ENCODE data around the gene SULT1A3.
"Not testable (repeated sequence)": the region's sequence is repeated elsewhere in the genome, so short reads cannot be mapped to it uniquely, and the experiment has no call there.

SULT1A3 gene

DNA sequence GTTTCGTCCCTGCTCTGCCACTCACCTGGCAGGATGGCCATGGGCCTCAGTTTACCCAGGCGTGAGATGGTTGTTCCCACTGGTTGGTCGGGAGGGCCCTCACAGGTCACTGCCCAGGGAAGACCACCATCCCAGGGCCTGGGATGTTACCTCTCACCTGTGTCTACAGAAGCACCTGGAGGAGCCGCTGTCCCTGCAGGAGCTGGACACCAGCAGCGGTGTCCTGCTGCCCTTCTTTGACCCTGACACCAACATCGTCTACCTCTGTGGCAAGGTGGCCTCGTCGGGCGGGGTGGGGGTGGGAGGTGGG lies 11.5 kb upstream of the SULT1A3 start:
- no peak for FAIRE-seq

DNA sequence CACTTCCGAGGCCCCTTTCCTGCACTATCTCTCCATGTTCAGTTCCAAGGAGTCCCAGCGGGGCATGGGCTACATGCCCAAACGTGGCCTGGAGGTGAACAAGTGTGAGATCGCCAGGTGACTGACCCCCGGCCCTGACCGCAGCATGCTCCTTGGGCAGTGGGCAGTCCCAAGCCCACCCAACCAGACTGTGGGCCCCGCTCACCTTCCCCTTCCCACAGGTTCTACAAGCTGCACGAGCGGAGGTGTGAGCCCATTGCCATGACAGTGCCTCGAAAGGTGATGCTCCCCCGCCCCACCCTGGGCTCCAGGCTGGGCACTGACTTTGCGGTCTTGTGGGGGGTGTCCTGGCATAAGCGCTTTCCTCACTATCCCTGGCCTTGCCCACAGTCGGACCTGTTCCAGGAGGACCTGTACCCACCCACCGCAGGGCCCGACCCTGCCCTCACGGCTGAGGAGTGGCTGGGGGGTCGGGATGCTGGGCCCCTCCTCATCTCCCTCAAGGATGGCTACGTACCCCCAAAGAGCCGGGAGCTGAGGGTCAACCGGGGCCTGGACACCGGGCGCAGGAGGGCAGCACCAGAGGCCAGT lies 11.0 kb upstream of the SULT1A3 start:
- no peak for FAIRE-seq

DNA sequence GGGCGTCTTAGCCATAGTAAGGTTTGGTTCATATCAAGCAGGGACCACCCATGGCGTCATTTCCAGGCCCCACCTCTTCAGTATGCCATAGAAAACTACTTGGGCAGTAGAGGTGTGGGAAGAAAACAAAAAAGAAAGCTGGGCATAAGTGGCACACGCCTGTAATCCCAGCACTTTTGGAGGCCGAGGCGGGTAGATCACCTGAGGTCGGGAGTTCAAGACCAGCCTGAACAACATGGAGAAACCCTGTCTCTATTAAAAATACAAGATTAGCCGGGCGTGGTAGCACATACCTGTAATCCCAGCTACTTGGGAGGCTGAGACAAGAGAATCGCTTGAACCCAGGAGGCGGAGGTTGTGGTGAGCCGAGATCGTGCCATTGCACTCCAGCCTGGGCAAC lies 7.9 kb upstream of the SULT1A3 start:
- FAIRE-seq = not testable (repeated sequence)

DNA sequence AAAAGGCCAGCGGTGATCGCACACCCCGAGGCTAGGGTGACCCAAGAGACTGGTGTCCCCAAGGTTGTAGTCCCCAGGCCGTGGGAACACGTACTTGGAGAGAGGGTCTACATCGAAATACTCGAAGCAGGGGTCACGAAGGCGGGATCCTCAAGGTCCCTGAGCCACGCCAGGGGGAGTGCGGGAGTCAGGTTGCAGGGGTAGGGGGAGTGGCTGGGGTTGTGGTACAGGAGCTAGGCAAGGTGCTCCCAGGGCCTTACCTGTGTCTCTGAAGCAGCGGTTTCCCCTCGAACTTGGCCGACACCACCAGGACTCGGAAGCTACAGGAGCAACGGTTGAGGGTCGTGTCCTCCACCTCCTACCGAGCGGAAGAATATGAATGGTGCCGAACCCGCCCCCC lies 6.0 kb upstream of the SULT1A3 start:
- not testable (repeated sequence) for FAIRE-seq

DNA sequence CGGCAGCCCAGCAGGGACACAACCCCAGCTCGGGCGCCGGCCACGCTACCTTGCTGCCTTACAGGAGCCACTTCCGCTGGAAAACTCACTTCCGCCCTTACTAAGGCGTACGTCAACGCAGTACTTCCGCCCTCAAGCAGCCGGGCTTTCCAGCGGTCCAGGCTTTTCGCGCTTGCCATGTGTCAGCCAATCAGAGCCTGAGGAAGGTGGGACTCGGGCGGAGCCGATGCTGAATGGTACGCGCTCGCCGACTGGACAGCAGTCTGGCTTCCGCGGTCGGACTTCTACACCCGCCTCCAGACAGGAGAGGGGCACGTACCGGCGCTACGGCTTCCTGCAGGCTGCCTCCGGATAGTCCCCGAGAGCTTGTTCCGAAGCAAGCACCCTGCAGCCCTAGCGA lies 5.4 kb upstream of the SULT1A3 start, which contains the start of the genes BOLA2B and SLX1A:
Gene BOLA2B, minus strand, starts transcription at position 52 of the 400 bp plus-strand sequence. CDS start 71 bp downstream, outside the sequence.
Gene SLX1A, plus strand, starts transcription at position 261 of the 400 bp plus-strand sequence. CDS start 210 bp downstream, outside the sequence.
- FAIRE-seq = peak; percentile 98

DNA sequence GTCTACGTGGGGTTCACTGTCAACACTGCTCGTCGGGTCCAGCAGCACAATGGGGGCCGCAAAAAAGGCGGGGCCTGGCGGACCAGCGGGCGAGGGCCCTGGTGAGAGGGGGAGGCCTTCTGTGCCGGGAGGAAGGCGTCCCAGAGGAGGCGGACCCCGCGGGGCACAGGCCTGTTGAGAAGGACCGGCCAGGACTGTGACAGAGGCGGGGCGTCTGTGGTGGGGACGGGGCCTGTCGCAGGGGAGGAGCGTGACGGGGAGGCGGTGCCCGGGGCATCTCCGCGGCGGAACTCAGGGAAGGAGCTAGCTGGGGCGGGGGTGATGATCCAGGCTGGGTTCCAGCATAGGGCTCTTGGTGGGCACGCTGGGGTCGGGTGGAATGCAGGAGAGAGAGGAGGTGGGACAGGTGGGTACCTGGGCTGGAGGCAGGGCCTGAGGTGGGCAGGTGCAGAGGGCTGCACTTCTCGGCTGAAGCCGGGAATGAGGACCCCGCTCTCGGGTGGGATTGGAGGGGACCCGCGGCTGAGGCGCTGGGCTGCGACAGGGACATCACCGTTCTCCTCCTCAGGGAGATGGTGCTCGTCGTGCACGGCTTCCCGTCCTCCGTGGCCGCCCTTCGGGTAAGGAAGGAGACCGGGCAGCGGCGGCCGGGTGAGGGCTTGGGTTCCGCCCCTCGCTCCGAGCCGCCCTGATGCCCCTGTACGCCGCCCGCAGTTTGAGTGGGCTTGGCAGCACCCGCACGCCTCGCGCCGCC lies 4.7 kb upstream of the SULT1A3 start:
- FAIRE-seq = not testable (repeated sequence)

DNA sequence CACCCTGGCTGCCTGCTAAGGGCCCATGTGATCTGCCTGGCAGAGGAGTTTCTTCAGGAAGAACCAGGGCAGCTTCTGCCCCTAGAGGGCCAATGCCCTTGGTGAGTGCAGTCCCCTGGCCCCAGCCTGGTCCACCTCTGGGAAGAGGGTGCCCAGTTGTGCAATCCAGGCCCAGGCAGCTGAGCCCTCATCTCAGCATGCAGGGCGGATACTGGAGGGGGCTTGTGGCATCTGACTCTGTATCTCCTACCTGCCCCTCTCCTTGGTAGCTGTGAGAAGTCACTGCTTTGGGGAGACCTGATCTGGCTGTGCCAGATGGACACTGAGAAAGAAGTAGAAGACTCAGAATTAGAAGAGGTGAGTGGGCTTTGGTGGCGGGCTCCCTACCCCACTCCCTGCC lies 2.1 kb upstream of the SULT1A3 start:
- FAIRE-seq = not testable (repeated sequence)

DNA sequence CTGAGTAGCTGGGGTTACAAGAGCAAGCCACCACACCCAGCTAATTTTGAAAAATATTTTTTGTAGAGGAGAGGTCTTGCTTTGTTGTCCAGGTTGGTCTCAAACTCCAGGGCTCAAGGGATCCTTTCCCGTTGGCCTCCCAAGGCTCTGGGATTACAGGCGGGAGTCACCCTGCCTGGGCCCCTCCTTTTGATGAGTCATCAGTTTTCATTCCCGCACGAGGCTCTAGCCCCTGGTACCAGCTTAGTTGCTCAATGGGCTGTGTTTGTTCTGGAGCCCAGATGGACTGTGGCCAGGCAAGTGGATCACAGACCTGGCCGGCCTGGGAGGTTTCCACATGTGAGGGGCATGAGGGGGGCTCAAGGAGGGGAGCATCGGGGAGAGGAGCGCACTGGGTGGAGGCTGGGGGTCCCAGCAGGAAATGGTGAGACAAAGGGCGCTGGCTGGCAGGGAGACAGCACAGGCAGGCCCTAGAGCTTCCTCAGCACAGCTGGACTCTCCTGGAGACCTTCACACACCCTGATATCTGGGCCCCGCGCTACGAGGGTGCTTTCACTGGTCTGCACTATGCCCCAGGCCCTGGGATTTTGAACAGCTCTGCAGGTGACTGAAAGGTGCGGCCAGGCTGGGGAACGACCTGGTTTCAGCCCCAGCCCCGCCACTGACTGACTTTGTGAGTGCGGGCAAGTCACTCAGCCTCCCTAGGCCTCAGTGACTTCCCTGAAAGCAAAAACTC lies 721 bp downstream of the SULT1A3 start:
- not testable (repeated sequence) for FAIRE-seq

DNA sequence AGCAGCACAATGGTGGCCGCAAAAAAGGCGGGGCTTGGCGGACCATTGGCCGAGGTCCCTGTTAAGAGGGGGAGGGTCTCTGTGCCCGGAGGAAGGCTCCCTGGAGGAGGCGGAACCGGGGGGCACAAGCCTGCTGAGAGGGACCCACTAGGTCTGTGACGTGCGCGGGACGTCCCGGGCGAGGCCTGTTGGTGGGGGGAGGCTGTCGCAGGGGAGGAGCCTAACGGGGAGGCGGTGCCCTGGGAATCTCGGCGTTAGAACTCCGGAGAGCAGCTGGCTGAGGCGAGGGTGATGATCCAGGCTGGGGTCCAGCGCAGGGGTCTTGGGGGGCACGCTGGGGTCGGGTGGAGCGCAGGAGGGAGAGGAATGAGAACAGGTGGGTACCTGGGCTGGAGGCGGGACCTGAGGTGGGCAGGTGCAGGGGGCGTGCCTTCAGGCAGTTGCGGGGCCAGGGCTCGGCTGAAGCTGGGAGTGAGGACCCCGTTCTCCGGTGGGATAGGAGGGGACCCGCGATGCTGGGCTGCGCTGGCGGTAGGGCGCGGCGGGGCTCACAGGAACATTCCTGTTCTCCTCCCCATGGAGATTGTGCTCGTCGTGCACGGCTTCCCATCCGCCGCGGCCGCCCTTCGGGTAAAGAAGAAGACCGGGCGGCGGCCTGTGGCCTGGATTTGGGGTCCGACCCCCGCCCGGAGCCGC lies 6.6 kb downstream of the SULT1A3 start:
- not testable (repeated sequence) for FAIRE-seq

DNA sequence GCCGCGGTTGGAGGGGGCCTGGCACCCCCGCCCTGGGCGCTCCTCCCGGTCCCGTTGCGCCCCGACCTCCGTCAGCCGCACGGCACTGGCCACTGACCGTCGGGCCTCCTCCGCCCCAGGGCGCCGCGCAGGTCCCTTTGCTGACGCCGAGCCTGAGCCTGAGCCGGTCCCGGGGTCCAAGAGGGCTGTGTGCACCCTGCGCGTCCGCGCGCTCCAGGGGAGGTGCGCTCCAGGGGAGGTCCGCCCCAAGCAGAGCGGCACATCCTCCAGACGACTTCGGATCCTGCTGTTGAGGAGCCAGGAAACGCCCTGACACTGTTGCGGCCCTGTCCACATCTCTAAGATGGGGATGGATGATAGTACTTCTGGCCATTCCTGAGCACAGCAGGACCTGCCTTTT lies 7.2 kb downstream of the SULT1A3 start:
- FAIRE-seq = not testable (repeated sequence)

DNA sequence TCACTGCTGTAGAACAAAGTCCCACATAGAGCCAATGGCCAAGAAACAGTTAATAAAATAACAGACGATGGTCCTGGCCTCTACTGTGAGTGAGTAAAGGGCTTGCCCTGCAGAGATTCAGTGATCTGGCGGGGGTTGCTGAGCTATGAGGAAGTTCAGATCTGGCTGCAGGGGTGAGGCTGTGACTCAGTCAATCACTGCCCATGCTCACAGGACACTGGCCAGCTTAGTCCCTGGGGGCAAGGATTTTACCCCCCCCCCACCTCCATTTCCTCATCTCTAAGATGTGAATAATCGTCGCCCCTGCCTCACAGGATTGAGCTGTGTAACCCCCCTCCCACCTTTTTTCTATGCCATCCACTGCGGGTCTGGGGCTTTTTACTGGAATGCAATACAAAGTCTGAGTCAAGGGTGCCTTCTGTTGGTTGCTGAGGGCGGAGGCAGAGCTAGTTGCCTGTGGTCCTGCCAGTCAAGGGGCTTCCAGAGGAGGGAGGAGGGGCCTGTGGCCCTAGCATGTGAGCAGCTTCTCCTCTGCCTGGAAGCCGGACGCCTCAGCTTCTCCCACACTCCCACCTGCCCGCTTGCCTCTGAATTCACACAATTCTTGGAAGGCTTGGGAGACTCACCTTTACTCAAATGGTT lies 8.1 kb downstream of the SULT1A3 start:
- FAIRE-seq = not testable (repeated sequence)

DNA sequence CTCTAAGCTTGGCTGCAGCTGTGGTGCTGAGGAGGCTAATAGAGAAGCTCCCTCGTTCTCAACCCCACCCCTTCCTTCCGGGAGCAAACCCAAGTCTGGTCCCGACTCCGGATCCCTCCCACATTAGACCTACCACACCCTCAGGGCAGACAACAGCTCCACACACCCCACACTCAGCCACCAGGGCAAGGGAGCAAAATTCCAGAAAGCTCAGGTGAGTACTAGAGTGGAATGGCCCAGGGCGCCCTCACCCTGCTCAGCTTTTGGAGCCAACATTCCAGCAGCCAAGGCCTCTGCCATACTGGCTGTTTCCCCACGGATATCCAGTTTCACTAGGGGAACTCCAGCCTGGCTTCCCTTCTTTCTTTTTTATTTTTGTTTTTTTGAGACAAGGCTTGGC lies 10.0 kb downstream of the SULT1A3 start:
- FAIRE-seq = not testable (repeated sequence)

DNA sequence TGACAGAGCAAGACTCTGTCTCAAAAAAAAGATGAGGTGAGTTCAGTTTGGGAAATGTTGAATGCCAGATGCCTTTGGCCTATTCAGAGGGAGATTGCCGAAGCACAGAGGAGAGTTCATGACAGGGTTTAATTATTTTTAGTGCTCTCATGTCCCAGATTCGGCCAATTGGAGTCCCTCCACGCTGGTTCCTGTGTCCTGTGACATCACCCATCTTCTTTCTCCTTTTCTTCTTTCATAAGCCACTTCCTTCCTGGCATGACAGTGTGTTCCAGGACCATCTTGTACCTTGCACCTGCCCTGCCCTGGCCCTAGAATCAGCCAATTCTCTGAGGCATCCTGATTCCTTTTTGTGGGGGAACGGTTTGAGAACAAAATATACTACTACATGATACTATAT lies 12.4 kb downstream of the SULT1A3 start:
- FAIRE-seq = not testable (repeated sequence)

DNA sequence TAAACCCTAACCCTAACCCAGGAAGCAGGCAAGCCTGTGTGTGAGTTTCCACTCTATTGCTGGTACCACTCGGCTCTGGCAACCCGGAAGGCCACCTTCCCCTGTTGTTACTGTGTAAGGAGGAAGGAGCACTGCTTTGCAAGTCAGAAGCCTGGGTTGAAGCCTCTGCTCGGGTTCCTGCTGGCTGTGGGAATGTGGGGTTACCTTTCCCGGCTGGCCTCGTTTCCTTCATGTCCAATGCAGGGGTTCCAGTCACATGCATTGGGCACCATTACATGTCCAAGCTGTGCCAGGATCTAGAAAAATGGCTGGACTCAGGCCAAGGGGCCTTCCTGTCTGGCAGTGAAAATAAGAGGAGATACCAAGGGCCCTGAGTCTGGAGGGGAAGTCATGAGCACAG lies 18.0 kb downstream of the SULT1A3 start:
- not testable (repeated sequence) for FAIRE-seq

DNA sequence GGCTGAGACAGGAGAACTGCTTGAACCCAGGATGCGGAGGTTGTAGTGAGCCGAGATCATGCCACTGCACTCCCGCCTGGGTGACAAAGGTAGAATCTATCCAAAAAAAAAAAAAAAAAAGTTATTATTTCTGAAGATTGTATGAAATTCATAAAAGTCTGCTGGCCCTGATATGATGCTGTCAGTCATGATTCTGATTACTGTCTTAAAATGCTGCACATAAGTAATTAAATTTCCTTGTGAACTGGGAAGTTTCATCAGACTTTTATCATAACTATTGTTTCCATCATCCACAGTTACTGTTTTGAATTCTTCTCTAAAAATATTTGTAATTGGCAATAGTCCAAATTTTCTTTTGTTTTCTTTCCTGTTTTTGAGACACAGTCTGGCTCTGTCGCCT lies 49.3 kb downstream of the SULT1A3 start, which contains the start of gene NPIPB13:
Gene NPIPB13, minus strand, starts transcription at position 101 of the 400 bp plus-strand sequence. CDS start 2,906 bp downstream, outside the sequence.
- not testable (repeated sequence) for FAIRE-seq
